ENCODE data around the gene RDH11. TPM values are rescaled to one million over a fixed set of nuclear protein-coding genes. Genes with fewer than 3 reads are reported as not detected.
"Not testable (repeated sequence)": the region's sequence is repeated elsewhere in the genome, so short reads cannot be mapped to it uniquely, and the experiment has no call there.

Gene RDH11
- total and polyA plus RNA-seq, 2 donors: 36.8 to 39.1 TPM

GRCh38 chr14:67729072-67729885 is 33.7 kb upstream of the RDH11 start:
- H3K27ac ChIP-seq (ENCODE audit: low read depth in 1 of 2, low read length in 1 of 2): no peak overlapping the region

GRCh38 chr14:67728258-67728657 is 32.7 kb upstream of the RDH11 start:
- DNase-seq (ENCODE audit: low read depth in 6 of 9, low spot score in 9 of 9): no peak
- no peak overlapping the region for H3K27ac ChIP-seq (ENCODE audit: low read depth in 1 of 2, low read length in 1 of 2)
- no peak overlapping the region for H3K4me3 ChIP-seq (ENCODE audit: low read length in 2 of 2)
- no peaks in the 10 kb centered on the region for H3K36me3 ChIP-seq (ENCODE audit: control insufficient read depth in 2 of 2, insufficient read depth in 2 of 2, low read length in 1 of 2)
- no peaks in the 10 kb centered on the region for H3K9me3 ChIP-seq (ENCODE audit: control insufficient read depth in 2 of 2, insufficient read depth in 1 of 2, low read length in 1 of 2)
- no peaks in the 10 kb centered on the region for H3K4me1 ChIP-seq (ENCODE audit: control insufficient read depth in 2 of 2, insufficient read depth in 2 of 2, low read length in 2 of 2)
- peaks cover 0 to 8% of the 10 kb centered on the region in 2 donors for H3K27me3 ChIP-seq (ENCODE audit: control insufficient read depth in 2 of 2, insufficient read depth in 1 of 2, low read length in 1 of 2)

More at GRCh38 chr14:67729072-67729885, 33.7 kb upstream of the RDH11 start:
- Histone ChIP-seq H3K9me3 (ENCODE audit: control insufficient read depth in 2 of 2, insufficient read depth in 1 of 2, low read length in 1 of 2) (no peaks in the 10 kb centered on the region), H3K4me3 (ENCODE audit: low read length in 2 of 2) (no peak overlapping the region), H3K36me3 (ENCODE audit: control insufficient read depth in 2 of 2, insufficient read depth in 2 of 2, low read length in 1 of 2) (no peaks in the 10 kb centered on the region), H3K4me1 (ENCODE audit: control insufficient read depth in 2 of 2, insufficient read depth in 2 of 2, low read length in 2 of 2) (no peaks in the 10 kb centered on the region), H3K27me3 (ENCODE audit: control insufficient read depth in 2 of 2, insufficient read depth in 1 of 2, low read length in 1 of 2) (peaks cover 0 to 7% of the 10 kb centered on the region in 2 donors)
- DNase-seq (ENCODE audit: low read depth in 6 of 9, low spot score in 9 of 9): no peak
- 90% methylated on average over 21 of the region's 21 CpGs for WGBS

- Histone ChIP-seq H3K9me3 (ENCODE audit: control insufficient read depth in 2 of 2, insufficient read depth in 1 of 2, low read length in 1 of 2) (no peaks in the 10 kb centered on the region), H3K27ac (ENCODE audit: low read depth in 1 of 2, low read length in 1 of 2) (no peak overlapping the region), H3K4me3 (ENCODE audit: low read length in 2 of 2) (no peak overlapping the region), H3K27me3 (ENCODE audit: control insufficient read depth in 2 of 2, insufficient read depth in 1 of 2, low read length in 1 of 2) (peaks cover 0 to 15% of the 10 kb centered on the region in 2 donors), H3K36me3 (ENCODE audit: control insufficient read depth in 2 of 2, insufficient read depth in 2 of 2, low read length in 1 of 2) (no peaks in the 10 kb centered on the region), H3K4me1 (ENCODE audit: control insufficient read depth in 2 of 2, insufficient read depth in 2 of 2, low read length in 2 of 2) (no peaks in the 10 kb centered on the region)
- DNase-seq (ENCODE audit: low read depth in 6 of 9, low spot score in 9 of 9): no peak
- WGBS: 98% methylated on average over 7 of the region's 7 CpGs
Observed at GRCh38 chr14:67727361-67727760, 31.8 kb upstream of the RDH11 start.

- H3K27ac ChIP-seq (ENCODE audit: low read depth in 1 of 2, low read length in 1 of 2): no peak overlapping the region
- peaks cover 0 to 18% of the 10 kb centered on the region in 2 donors for H3K27me3 ChIP-seq (ENCODE audit: control insufficient read depth in 2 of 2, insufficient read depth in 1 of 2, low read length in 1 of 2)
- no peaks in the 10 kb centered on the region for H3K4me1 ChIP-seq (ENCODE audit: control insufficient read depth in 2 of 2, insufficient read depth in 2 of 2, low read length in 2 of 2)
Observed at GRCh38 chr14:67725171-67725570, 29.6 kb upstream of the RDH11 start.

GRCh38 chr14:67722293-67722692 is 26.7 kb upstream of the RDH11 start:
- DNase-seq (ENCODE audit: low read depth in 6 of 9, low spot score in 9 of 9): no peak
- Histone ChIP-seq H3K36me3 (ENCODE audit: control insufficient read depth in 2 of 2, insufficient read depth in 2 of 2, low read length in 1 of 2) (no peaks in the 10 kb centered on the region), H3K4me1 (ENCODE audit: control insufficient read depth in 2 of 2, insufficient read depth in 2 of 2, low read length in 2 of 2) (no peaks in the 10 kb centered on the region), H3K4me3 (ENCODE audit: low read length in 2 of 2) (no peak overlapping the region), H3K9me3 (ENCODE audit: control insufficient read depth in 2 of 2, insufficient read depth in 1 of 2, low read length in 1 of 2) (no peaks in the 10 kb centered on the region), H3K27ac (ENCODE audit: low read depth in 1 of 2, low read length in 1 of 2) (no peak overlapping the region), H3K27me3 (ENCODE audit: control insufficient read depth in 2 of 2, insufficient read depth in 1 of 2, low read length in 1 of 2) (peaks cover 0 to 11% of the 10 kb centered on the region in 2 donors)
- 13% methylated on average over 3 of the region's 3 CpGs for WGBS

More at GRCh38 chr14:67725171-67725570, 29.6 kb upstream of the RDH11 start:
- no peaks in the 10 kb centered on the region for H3K9me3 ChIP-seq (ENCODE audit: control insufficient read depth in 2 of 2, insufficient read depth in 1 of 2, low read length in 1 of 2)
- WGBS: 98% methylated on average over 5 of the region's 5 CpGs
- H3K36me3 ChIP-seq (ENCODE audit: control insufficient read depth in 2 of 2, insufficient read depth in 2 of 2, low read length in 1 of 2): no peaks in the 10 kb centered on the region
- no peak for DNase-seq (ENCODE audit: low read depth in 6 of 9, low spot score in 9 of 9)
- no peak overlapping the region for H3K4me3 ChIP-seq (ENCODE audit: low read length in 2 of 2)

GRCh38 chr14:67721875-67722274 is 26.3 kb upstream of the RDH11 start:
- H3K36me3 ChIP-seq (ENCODE audit: control insufficient read depth in 2 of 2, insufficient read depth in 2 of 2, low read length in 1 of 2): no peaks in the 10 kb centered on the region
- 77% methylated on average over 5 of the region's 5 CpGs for WGBS
- H3K27ac ChIP-seq (ENCODE audit: low read depth in 1 of 2, low read length in 1 of 2): no peak overlapping the region
- H3K4me1 ChIP-seq (ENCODE audit: control insufficient read depth in 2 of 2, insufficient read depth in 2 of 2, low read length in 2 of 2): no peaks in the 10 kb centered on the region
- H3K27me3 ChIP-seq (ENCODE audit: control insufficient read depth in 2 of 2, insufficient read depth in 1 of 2, low read length in 1 of 2): peaks cover 0 to 11% of the 10 kb centered on the region in 2 donors
- DNase-seq (ENCODE audit: low read depth in 6 of 9, low spot score in 9 of 9): no peak
- H3K4me3 ChIP-seq (ENCODE audit: low read length in 2 of 2): no peak overlapping the region
- no peaks in the 10 kb centered on the region for H3K9me3 ChIP-seq (ENCODE audit: control insufficient read depth in 2 of 2, insufficient read depth in 1 of 2, low read length in 1 of 2)

GRCh38 chr14:67719866-67720265 is 24.3 kb upstream of the RDH11 start:
- 81% methylated on average over 2 of the region's 2 CpGs for WGBS

GRCh38 chr14:67719385-67719784 is 23.8 kb upstream of the RDH11 start:
- H3K9me3 ChIP-seq (ENCODE audit: control insufficient read depth in 2 of 2, insufficient read depth in 1 of 2, low read length in 1 of 2); H3K27ac ChIP-seq (ENCODE audit: low read depth in 1 of 2, low read length in 1 of 2); DNase-seq (ENCODE audit: low read depth in 6 of 9, low spot score in 9 of 9); H3K4me1 ChIP-seq (ENCODE audit: control insufficient read depth in 2 of 2, insufficient read depth in 2 of 2, low read length in 2 of 2); H3K4me3 ChIP-seq (ENCODE audit: low read length in 2 of 2); H3K36me3 ChIP-seq (ENCODE audit: control insufficient read depth in 2 of 2, insufficient read depth in 2 of 2, low read length in 1 of 2): not testable (repeated sequence)
- H3K27me3 ChIP-seq (ENCODE audit: control insufficient read depth in 2 of 2, insufficient read depth in 1 of 2, low read length in 1 of 2): peaks cover 0 to 11% of the 10 kb centered on the region in 2 donors
- WGBS: 97% methylated on average over 3 of the region's 3 CpGs

More at GRCh38 chr14:67719866-67720265, 24.3 kb upstream of the RDH11 start:
- H3K4me3 ChIP-seq (ENCODE audit: low read length in 2 of 2): no peak overlapping the region
- no peak overlapping the region for H3K27ac ChIP-seq (ENCODE audit: low read depth in 1 of 2, low read length in 1 of 2)
- no peak for DNase-seq (ENCODE audit: low read depth in 6 of 9, low spot score in 9 of 9)
- H3K27me3 ChIP-seq (ENCODE audit: control insufficient read depth in 2 of 2, insufficient read depth in 1 of 2, low read length in 1 of 2): peaks cover 0 to 11% of the 10 kb centered on the region in 2 donors
- H3K4me1 ChIP-seq (ENCODE audit: control insufficient read depth in 2 of 2, insufficient read depth in 2 of 2, low read length in 2 of 2): no peaks in the 10 kb centered on the region
- H3K36me3 ChIP-seq (ENCODE audit: control insufficient read depth in 2 of 2, insufficient read depth in 2 of 2, low read length in 1 of 2): no peaks in the 10 kb centered on the region
- H3K9me3 ChIP-seq (ENCODE audit: control insufficient read depth in 2 of 2, insufficient read depth in 1 of 2, low read length in 1 of 2): no peaks in the 10 kb centered on the region

- 94% methylated on average over 2 of the region's 2 CpGs for WGBS
- no peak for DNase-seq (ENCODE audit: low read depth in 6 of 9, low spot score in 9 of 9)
- H3K9me3 ChIP-seq (ENCODE audit: control insufficient read depth in 2 of 2, insufficient read depth in 1 of 2, low read length in 1 of 2): no peaks in the 10 kb centered on the region
- H3K27me3 ChIP-seq (ENCODE audit: control insufficient read depth in 2 of 2, insufficient read depth in 1 of 2, low read length in 1 of 2): peaks cover 0 to 11% of the 10 kb centered on the region in 2 donors
- no peak overlapping the region for H3K4me3 ChIP-seq (ENCODE audit: low read length in 2 of 2)
- H3K27ac ChIP-seq (ENCODE audit: low read depth in 1 of 2, low read length in 1 of 2): no peak overlapping the region
- H3K4me1 ChIP-seq (ENCODE audit: control insufficient read depth in 2 of 2, insufficient read depth in 2 of 2, low read length in 2 of 2): no peaks in the 10 kb centered on the region
- no peaks in the 10 kb centered on the region for H3K36me3 ChIP-seq (ENCODE audit: control insufficient read depth in 2 of 2, insufficient read depth in 2 of 2, low read length in 1 of 2)
Observed at GRCh38 chr14:67718265-67718664, 22.7 kb upstream of the RDH11 start.
